Kidney (tissue), 14 donors: ENCODE data around the gene MYO16. TPM values are rescaled to one million over a fixed set of nuclear protein-coding genes. Genes with fewer than 3 reads are reported as not detected.

Experiments
- DNase-seq, 5 donors: peaks; one replicate each; pipeline ENCODE4 v3.0.0-alpha.2; 2013 to 2020
- FAIRE-seq: peaks from 2 replicates; lab custom pipeline; 2012; peaks lifted over from hg19 to GRCh38; lab: Jason Lieb, UNC
- H3K27ac ChIP-seq, 2 donors: one replicate each; pipeline ENCODE4 v1.7.0; 2013; ENCODE audit warnings: low read depth in 2 of 2, low read length in 2 of 2, inconsistent platforms in 1 of 2
- H3K27me3 ChIP-seq: one replicate; pipeline ENCODE4 v1.7.1; 2013; ENCODE audit warnings: low read length, inconsistent platforms; ENCODE audit not compliant: control insufficient read depth, insufficient read depth
- H3K36me3 ChIP-seq, 3 donors: one replicate each; pipeline versions ENCODE4 v1.7.0 to v1.7.1; 2013; ENCODE audit warnings: low read length in 3 of 3, control low read depth in 1 of 3, inconsistent platforms in 1 of 3; ENCODE audit not compliant: insufficient read depth in 3 of 3, control insufficient read depth in 2 of 3
- H3K4me1 ChIP-seq, 3 donors: one replicate each; pipeline versions ENCODE4 v1.7.0 to v1.7.1; 2013; ENCODE audit warnings: low read length in 3 of 3, inconsistent platforms in 1 of 3, low read depth in 1 of 3; ENCODE audit not compliant: control insufficient read depth in 2 of 3, insufficient read depth in 2 of 3
- H3K4me3 ChIP-seq, 3 donors: one replicate each; pipeline versions ENCODE4 v1.7.0 to v1.8.1; 2013; ENCODE audit warnings: low read length in 3 of 3, control low read depth in 1 of 3, inconsistent platforms in 1 of 3
- H3K9ac ChIP-seq, 3 donors: one replicate each; pipeline versions ENCODE4 v1.7.0 to v1.7.1; 2013; ENCODE audit warnings: low read length in 3 of 3, control low read depth in 1 of 3, inconsistent platforms in 1 of 3
- H3K9me3 ChIP-seq, 3 donors: one replicate each; pipeline versions ENCODE4 v1.7.0 to v1.7.1; 2013; ENCODE audit warnings: low read length in 3 of 3, control low read depth in 1 of 3, inconsistent platforms in 1 of 3; ENCODE audit not compliant: control insufficient read depth in 2 of 3, insufficient read depth in 1 of 3
- intact Hi-C: fragments of 100-400 bp; cut with DNase I; formaldehyde crosslinking; loops from one replicate; pipeline ENCODE4 v1.11.1; 2022
- polyA plus RNA-seq: library from polyadenylated mRNA; stranded (reverse); fragments of 350-450 nt; fragmentation: Illumina TruSeq; extraction: RNeasy Lipid Tissue Mini Kit (QIAGEN cat#74804); gene quantifications from one replicate; pipeline ENCODE4 v1.2.3, GENCODE V29; 2014; ENCODE audit warnings: low read depth, low replicate concordance; ENCODE audit not compliant: insufficient read depth
- total RNA-seq: library from RNA; stranded (reverse); fragmentation: NEBNext Ultra II Directional; extraction: Animal tissue kit (Norgen Biotek cat#: 25700); gene quantifications from one replicate; pipeline ENCODE4 v1.2.1, GENCODE V29; 2021
- TF ChIP-seq, protein P1 (sequence below): IDR thresholded peaks from 3 replicates; pipeline ENCODE4 v1.5.1; 2012; ENCODE audit warnings: mild to moderate bottlenecking, moderate library complexity, borderline replicate concordance; ENCODE audit not compliant: insufficient read depth; ENCODE audit errors: extremely low read depth
- donor health status: control.
- donor health status: control.
- donor health status: control.
- donor health status: control.
- donor health status: control.
- donor health status: DM: yes; HTN: yes; CAD: no.
- donor health status: Normal renal cell carcinoma (clear cell type).

The MYO16 gene
- total and polyA plus RNA-seq, 2 donors from 2014 or later, result 0.22 to 0.43 TPM

DNA sequence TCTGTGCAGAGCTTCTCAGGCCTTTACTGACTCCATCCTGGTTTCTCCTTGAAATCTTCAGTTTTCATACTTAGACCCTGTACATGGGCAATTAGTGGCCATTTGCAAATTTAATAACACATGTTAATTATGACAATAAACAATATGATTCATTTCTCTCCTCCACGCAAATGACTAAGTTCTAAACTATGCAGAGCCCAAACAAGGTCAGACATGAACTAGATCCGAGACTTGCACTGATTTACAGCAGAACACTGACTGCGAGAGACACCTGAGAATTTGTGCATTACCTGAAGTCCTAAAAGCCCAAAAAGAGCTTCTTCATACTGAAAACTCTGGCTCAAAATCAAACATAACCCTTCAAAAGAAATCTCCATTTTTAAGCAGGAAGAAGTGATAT, 521.8 kb downstream of the MYO16 start:
- Histone ChIP-seq H3K9me3 (no peaks in the 10 kb centered on the region), H3K9ac (no peak overlapping the region), H3K27me3 (no peaks in the 10 kb centered on the region), H3K27ac (no peak overlapping the region), H3K4me1 (no peaks in the 10 kb centered on the region), H3K36me3 (no peaks in the 10 kb centered on the region), H3K4me3 (no peak overlapping the region)
- intact Hi-C loops, result no loop called here
- no peak for FAIRE-seq
- no peak for DNase-seq
- TF ChIP-seq, protein P1, sequence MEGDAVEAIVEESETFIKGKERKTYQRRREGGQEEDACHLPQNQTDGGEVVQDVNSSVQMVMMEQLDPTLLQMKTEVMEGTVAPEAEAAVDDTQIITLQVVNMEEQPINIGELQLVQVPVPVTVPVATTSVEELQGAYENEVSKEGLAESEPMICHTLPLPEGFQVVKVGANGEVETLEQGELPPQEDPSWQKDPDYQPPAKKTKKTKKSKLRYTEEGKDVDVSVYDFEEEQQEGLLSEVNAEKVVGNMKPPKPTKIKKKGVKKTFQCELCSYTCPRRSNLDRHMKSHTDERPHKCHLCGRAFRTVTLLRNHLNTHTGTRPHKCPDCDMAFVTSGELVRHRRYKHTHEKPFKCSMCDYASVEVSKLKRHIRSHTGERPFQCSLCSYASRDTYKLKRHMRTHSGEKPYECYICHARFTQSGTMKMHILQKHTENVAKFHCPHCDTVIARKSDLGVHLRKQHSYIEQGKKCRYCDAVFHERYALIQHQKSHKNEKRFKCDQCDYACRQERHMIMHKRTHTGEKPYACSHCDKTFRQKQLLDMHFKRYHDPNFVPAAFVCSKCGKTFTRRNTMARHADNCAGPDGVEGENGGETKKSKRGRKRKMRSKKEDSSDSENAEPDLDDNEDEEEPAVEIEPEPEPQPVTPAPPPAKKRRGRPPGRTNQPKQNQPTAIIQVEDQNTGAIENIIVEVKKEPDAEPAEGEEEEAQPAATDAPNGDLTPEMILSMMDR, result no peak

DNA sequence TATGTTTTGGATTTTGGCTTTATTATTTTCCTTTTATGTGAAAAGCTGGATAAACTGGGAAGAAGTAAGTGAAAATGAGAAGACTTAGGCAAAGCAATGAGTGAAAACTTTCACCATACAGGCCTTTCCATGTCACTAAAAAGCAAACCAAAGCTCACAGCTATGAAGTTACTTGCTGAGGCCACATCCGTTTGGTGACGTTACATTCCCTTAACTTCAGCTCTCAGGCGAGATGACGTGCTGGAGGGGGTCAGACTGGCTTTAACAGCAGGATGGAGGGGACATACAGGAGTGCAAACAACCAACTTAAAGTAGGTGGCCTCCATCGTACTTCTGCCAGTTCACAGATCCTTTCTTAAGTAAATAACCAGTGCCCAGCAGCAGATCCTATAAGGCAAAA, 522.3 kb downstream of the MYO16 start:
- intact Hi-C loops, result no loop called here
- DNase-seq (peak in 1 of 5 donors; percentile 32), FAIRE-seq (no peak)
- H3K27me3 ChIP-seq, result no peaks in the 10 kb centered on the region
- H3K9ac ChIP-seq, result no peak overlapping the region
- H3K9me3 ChIP-seq, result no peaks in the 10 kb centered on the region
- H3K27ac ChIP-seq, result no peak overlapping the region
- no peaks in the 10 kb centered on the region for H3K36me3 ChIP-seq
- TF ChIP-seq, protein P1, result no peak
- H3K4me1 ChIP-seq, result no peaks in the 10 kb centered on the region
- no peak overlapping the region for H3K4me3 ChIP-seq

DNA sequence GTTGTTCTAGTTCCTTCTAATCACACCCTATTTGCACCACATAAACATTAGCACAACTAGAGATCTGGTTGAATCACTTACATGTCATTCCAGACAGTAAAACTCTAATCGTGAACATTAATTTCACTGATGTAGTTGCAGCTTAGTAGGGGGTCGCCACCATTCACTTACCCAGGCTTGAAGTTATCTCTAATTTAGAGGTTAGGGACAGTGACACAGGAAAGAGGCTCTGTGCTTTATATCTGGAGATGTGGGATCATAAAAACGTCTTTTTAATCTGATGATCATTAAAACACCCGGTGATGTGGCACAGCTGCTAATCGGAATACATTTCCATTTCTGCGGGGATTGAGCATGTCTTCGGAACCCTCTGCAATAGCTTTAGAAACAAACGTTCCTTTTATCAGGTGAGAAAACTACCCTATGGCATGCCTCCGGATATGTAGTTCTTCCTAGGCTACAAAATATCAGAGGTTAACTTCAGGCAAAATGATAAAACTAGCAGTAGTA, 523.0 kb downstream of the MYO16 start:
- Histone ChIP-seq H3K4me1 (no peaks in the 10 kb centered on the region), H3K36me3 (no peaks in the 10 kb centered on the region), H3K4me3 (no peak overlapping the region), H3K27me3 (no peaks in the 10 kb centered on the region), H3K27ac (no peak overlapping the region), H3K9ac (no peak overlapping the region), H3K9me3 (no peaks in the 10 kb centered on the region)
- intact Hi-C loops, result no loop called here
- DNase-seq (no peak), FAIRE-seq (no peak)
- TF ChIP-seq, protein P1, result no peak

DNA sequence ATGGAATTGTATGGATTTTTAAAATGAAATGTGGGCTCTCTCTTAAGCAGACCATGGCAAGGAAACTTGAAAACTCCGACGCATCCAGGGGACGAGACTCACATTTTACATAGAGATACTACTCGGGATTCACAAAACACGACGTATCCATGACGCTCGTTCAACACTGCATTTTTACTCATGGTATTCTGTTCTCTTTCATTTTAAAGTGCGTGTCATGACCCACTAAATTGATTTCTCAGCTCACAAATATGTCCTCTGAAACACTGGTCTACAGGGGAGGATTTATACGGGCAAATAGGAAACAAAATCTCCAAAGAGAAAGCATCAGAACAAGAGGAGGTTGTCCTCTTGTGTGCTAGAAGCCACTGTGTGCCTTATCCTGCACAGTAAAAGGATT, 523.5 kb downstream of the MYO16 start:
- intact Hi-C loops, result no loop called here
- TF ChIP-seq, protein P1, result no peak
- Histone ChIP-seq H3K27me3 (no peaks in the 10 kb centered on the region), H3K4me3 (no peak overlapping the region), H3K9ac (no peak overlapping the region), H3K27ac (no peak overlapping the region), H3K9me3 (no peaks in the 10 kb centered on the region), H3K36me3 (no peaks in the 10 kb centered on the region), H3K4me1 (no peaks in the 10 kb centered on the region)
- no peak for FAIRE-seq
- no peak for DNase-seq
